Astrocyte (in vitro differentiated cells and primary cell): Measurements from ENCODE around the gene SSR4. TPM values are rescaled to one million over a fixed set of nuclear protein-coding genes. Genes with fewer than 3 reads are reported as not detected.

Experiments used
- DNase-seq: peaks from one replicate; pipeline ENCODE4 v3.0.0-alpha.2; 2010; ENCODE audit warnings: low read depth
- FAIRE-seq: peaks from 2 replicates; lab custom pipeline; 2011; peaks lifted over from hg19 to GRCh38; lab: Jason Lieb, UNC
- H2AFZ ChIP-seq: 2 replicates; pipeline ENCODE4 v1.6.0; 2012; ENCODE audit warnings: low read depth, low read length, inconsistent platforms
- H3K27ac ChIP-seq: 2 replicates; pipeline ENCODE4 v1.5.1; 2011; ENCODE audit warnings: low read depth, low read length, inconsistent platforms
- H3K27me3 ChIP-seq: 2 replicates; pipeline ENCODE4 v1.6.0; 2011; ENCODE audit warnings: low read length, inconsistent platforms; ENCODE audit not compliant: insufficient read depth
- H3K36me3 ChIP-seq: 2 replicates; pipeline ENCODE4 v1.5.1; 2011; ENCODE audit warnings: low read length, inconsistent platforms; ENCODE audit not compliant: insufficient read depth
- H3K4me1 ChIP-seq: 2 replicates; pipeline ENCODE4 v1.5.1; 2011; ENCODE audit warnings: low read length, inconsistent platforms; ENCODE audit not compliant: insufficient read depth
- H3K4me2 ChIP-seq: 2 replicates; pipeline ENCODE4 v1.6.0; 2012; ENCODE audit warnings: low read length, inconsistent platforms
- H3K4me3 ChIP-seq: 2 replicates; pipeline ENCODE4 v1.5.1; 2011; ENCODE audit warnings: low read depth, mild to moderate bottlenecking, low read length, inconsistent platforms; ENCODE audit not compliant: insufficient read depth
- H3K79me2 ChIP-seq: 2 replicates; pipeline ENCODE4 v1.6.0; 2012; ENCODE audit warnings: mild to moderate bottlenecking, low read length, inconsistent platforms; ENCODE audit not compliant: insufficient read depth
- H3K9ac ChIP-seq: 2 replicates; pipeline ENCODE4 v1.6.0; 2012; ENCODE audit warnings: mild to moderate bottlenecking, low read length, inconsistent platforms
- H3K9me3 ChIP-seq: 2 replicates; pipeline ENCODE4 v1.5.1; 2012; ENCODE audit warnings: low read depth, mild to moderate bottlenecking, low read length, inconsistent platforms; ENCODE audit not compliant: insufficient read depth
- H4K20me1 ChIP-seq: 2 replicates; pipeline ENCODE4 v1.6.0; 2012; ENCODE audit warnings: low read length, inconsistent platforms; ENCODE audit not compliant: insufficient read depth
- H3K27ac Mint-ChIP-seq: one replicate; pipeline ENCODE4 v1.8.0; 2021; ENCODE audit warnings: mild to moderate bottlenecking, mixed read lengths; ENCODE audit not compliant: unreplicated experiment
- H3K27me3 Mint-ChIP-seq: one replicate; pipeline ENCODE4 v1.8.0; 2021; ENCODE audit warnings: low read depth, mixed read lengths; ENCODE audit not compliant: unreplicated experiment
- H3K36me3 Mint-ChIP-seq: one replicate; pipeline ENCODE4 v1.8.0; 2021; ENCODE audit warnings: low read depth, mixed read lengths; ENCODE audit not compliant: unreplicated experiment
- H3K4me1 Mint-ChIP-seq: one replicate; pipeline ENCODE4 v1.8.0; 2021; ENCODE audit warnings: low read depth, mixed read lengths; ENCODE audit not compliant: unreplicated experiment
- H3K4me3 Mint-ChIP-seq: one replicate; pipeline ENCODE4 v1.8.0; 2021; ENCODE audit warnings: mild to moderate bottlenecking, moderate library complexity, mixed read lengths; ENCODE audit not compliant: unreplicated experiment
- H3K9me3 Mint-ChIP-seq: one replicate; pipeline ENCODE4 v1.8.0; 2021; ENCODE audit warnings: mild to moderate bottlenecking, mixed read lengths; ENCODE audit not compliant: unreplicated experiment
- CTCF ChIP-seq: IDR thresholded peaks from 2 replicates; pipeline ENCODE4 v1.5.1; 2011; ENCODE audit warnings: low read depth, mild to moderate bottlenecking, inconsistent platforms, low read length, moderate library complexity; ENCODE audit not compliant: insufficient read depth
- EZH2 ChIP-seq: IDR thresholded peaks from 2 replicates; pipeline ENCODE4 v1.6.1; 2012; ENCODE audit warnings: mild to moderate bottlenecking, low read length, inconsistent platforms; ENCODE audit not compliant: insufficient read depth
- total RNA-seq: library from RNA; stranded (reverse); gene quantifications from 2 replicates; pipeline ENCODE4 v1.2.1, GENCODE V29; 2021

Gene SSR4
- total RNA-seq, 1 donor from 2014 or later = 252 TPM

GRCh38 chrX:153830640-153831428, 36.4 kb downstream of the SSR4 start:
- Histone ChIP-seq H3K9me3 (no peaks in the 10 kb centered on the region), H3K79me2 (no peaks in the 10 kb centered on the region), H3K27me3 (peaks cover 3% of the 10 kb centered on the region), H3K4me2 (no peak overlapping the region), H3K36me3 (no peaks in the 10 kb centered on the region), H3K4me3 (no peak overlapping the region), H3K9ac (no peak overlapping the region), H4K20me1 (no peaks in the 10 kb centered on the region), H2AFZ (no peak overlapping the region), H3K27ac (no peak overlapping the region), H3K4me1 (peaks cover 5% of the 10 kb centered on the region)
- TF ChIP-seq EZH2 = no peak
- TF ChIP-seq CTCF = no peak
- Mint-ChIP-seq H3K9me3 (no peaks in the 10 kb centered on the region), H3K36me3 (no peaks in the 10 kb centered on the region), H3K4me3 (peak overlapping the region; percentile 69), H3K4me1 (peaks cover 6% of the 10 kb centered on the region), H3K27me3 (peaks cover 15% of the 10 kb centered on the region), H3K27ac (no peak overlapping the region)
- FAIRE-seq = no peak
- no peak for DNase-seq

DNA sequence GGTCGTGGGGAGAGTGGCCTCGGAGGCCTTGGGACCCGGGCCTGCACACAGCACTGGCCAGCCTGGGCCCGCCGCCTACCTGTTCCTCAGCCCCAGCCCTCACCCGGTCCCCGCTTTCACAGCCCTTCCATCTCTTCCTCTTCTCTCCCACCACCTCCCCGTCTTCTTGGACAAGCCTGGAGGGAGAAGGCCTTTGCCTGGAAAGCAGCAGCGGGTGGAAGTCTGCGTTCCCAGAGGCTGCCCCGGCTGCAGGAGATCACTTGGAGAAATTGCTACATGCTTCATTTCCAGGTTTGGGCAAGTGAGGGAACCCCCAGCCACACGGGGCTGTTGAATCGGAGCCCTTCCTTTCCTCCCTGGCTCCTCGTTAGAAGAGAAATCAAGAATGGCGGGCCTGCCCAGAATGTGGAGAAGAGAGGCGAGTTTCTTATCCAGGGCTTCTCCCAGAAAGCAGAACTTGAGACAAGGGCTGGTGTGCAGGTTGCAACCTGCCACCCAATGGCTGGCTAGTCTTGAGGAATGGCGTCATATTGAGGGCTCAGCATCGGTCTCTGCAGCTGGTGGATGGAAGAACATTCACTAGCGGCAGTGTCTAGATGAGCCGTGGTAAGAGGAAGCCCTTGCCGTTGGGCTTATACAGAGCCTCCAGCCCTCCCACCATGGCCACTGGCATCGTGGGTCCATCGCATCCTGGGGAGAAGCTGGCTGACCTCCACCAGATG, 37.1 kb downstream of the SSR4 start:
- no peak overlapping the region for H2AFZ ChIP-seq
- no peak overlapping the region for H3K4me2 ChIP-seq
- peaks cover 5% of the 10 kb centered on the region for H3K4me1 ChIP-seq
- peak overlapping the region; percentile 45 for H3K4me3 Mint-ChIP-seq
- no peaks in the 10 kb centered on the region for H3K9me3 Mint-ChIP-seq
- no peak for TF ChIP-seq EZH2
- TF ChIP-seq CTCF = no peak
- no peak for DNase-seq
- peaks cover 3% of the 10 kb centered on the region for H3K27me3 ChIP-seq
- H3K27ac Mint-ChIP-seq = peak overlapping the region; percentile 62
- H3K79me2 ChIP-seq = no peaks in the 10 kb centered on the region
- no peaks in the 10 kb centered on the region for H3K36me3 Mint-ChIP-seq
- no peaks in the 10 kb centered on the region for H3K9me3 ChIP-seq
- no peaks in the 10 kb centered on the region for H3K36me3 ChIP-seq
- H4K20me1 ChIP-seq = no peaks in the 10 kb centered on the region
- FAIRE-seq = no peak
- peaks cover 15% of the 10 kb centered on the region for H3K27me3 Mint-ChIP-seq
- H3K27ac ChIP-seq = no peak overlapping the region
- H3K4me3 ChIP-seq = no peak overlapping the region
- no peak overlapping the region for H3K9ac ChIP-seq
- H3K4me1 Mint-ChIP-seq = peaks cover 6% of the 10 kb centered on the region
